SKM-1 treated with dmso at 0.1 percent for 144 hours (cell line): ENCODE data around the gene IQCF2.
"Not testable (repeated sequence)": the region's sequence is repeated elsewhere in the genome, so short reads cannot be mapped to it uniquely, and the experiment has no call there.

Experiments
- DNase-seq: peaks from one replicate; lab custom pipeline; 2025; ENCODE audit not compliant: unreplicated experiment; lab: John Stamatoyannopoulos, UW

The IQCF2 gene

DNA sequence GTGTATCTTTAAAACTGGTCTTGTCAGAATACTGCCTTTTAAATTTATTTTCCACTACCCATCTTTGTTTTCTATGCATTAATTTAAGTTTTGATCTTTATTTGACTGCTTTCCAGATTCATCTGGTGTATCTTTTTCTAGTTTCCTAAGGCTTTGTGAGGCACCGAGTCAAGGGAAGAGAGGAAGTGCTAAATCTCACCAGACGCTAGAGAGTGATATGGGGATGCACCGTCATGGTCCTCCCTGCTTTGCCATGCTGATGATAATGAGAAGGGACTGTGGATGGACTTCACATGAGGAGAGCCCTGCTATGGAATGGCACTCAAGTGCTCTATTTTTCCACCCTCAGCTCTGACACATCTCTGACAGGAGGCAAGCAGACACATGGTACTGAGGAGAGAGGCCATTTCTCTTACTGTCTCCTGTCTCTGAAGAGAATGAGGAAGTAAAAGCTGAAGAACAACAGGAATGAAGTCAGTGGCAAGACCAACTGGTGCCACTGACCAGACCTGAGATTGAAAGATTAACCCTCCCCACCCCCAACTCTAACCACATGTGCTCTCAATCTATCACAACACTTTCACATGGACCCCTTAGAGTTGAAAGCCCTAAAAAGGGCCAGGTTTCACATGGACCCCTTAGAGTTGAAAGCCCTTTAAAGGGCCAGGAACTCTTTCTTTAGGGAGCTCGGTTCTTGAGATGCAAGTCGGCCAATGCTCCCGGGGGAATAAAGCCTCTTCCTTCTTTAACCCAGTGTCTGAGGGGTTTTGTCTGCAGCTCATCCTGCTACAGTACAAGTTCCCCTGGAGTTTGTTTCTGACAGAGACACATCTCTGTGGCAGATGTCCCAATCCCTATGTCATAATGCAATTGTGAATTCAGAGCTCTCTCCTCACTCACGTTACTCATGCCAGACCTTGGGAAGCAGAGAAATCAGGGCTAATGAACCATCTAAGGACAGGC, at the start of gene IQCF2:
Gene IQCF2, plus strand, starts transcription at position 913 of the 963 bp plus-strand sequence. CDS start 52 bp downstream, outside the sequence.
- peak; percentile 22 for DNase-seq

DNA sequence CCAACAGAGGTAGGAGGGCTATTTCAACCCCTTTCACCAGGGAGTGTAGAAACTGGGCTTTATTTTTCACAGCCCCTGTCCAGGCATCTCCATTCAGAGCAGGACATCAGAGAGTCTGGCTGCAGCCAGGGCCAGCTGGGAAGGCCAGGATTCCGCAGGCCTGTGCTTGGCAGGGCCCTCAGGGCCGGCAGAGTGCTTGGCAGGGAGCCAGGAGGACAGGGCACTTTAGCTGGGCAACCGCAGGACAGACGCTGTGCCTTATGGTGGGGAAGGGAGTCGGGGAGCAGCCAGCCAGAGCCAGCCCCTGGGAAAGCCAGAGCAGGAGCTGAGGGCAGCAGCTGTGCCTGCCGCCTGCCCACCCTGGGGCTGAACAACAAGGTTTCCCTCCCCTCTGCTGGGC, 47.9 kb upstream of the IQCF2 start:
- DNase-seq: no peak

DNA sequence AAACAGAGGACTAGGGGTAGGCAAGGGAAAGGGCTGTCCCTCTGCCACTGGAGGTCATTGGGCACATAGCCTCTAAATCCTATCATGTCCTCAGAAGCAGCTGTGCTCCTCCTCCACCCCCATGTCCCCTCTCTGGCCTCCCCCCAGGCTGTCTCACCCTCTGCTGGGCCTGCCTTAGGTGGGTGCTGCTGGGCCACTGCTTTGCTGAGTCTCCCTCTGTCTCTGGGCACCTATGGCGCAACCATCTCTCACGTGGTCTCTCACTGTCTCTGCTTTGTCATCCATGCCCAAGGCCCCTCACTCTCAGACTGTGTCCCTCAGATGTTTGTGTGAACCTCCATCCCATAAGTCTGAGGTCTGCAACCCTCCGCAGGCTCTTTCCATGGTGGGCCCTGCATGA, 47.4 kb upstream of the IQCF2 start:
- no peak for DNase-seq

DNA sequence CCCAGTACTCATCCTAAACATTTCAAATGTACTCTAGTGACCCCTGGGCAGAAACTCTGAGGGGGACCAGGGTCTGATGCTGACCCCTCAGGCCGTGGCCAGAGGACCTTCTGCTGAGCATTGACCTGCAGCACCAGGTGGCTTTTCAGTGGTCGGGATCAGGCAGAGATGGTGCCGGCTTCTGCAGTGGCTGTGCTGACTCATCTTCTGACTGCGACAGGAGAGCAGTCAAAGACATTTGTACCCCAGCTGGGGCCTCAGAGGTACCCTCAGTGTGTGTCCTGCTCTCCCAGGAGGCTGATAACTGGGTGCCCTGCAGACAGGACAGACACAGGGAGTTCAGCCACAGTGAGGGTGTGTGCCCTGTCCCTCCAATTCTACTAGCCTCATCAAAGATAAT, 45.8 kb upstream of the IQCF2 start:
- DNase-seq: no peak

DNA sequence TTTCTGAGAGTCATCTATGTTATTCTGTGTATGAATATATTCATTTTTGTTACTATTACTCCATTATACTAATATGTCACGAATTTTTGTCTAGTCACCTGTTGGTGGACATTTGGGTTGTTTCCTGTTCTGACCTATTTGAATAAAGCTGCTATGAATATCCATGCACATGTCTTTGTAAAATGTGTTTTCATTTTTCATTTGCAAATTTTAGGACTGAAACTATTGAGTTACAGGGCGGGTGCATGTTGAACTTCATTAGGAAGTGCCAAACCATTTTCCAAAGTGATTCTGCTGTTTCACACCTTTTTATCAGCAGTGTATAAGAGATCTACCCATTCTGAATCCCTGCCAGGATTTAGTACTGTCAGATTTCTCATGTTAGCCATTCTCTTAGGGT, 44.7 kb upstream of the IQCF2 start:
- DNase-seq: no peak

DNA sequence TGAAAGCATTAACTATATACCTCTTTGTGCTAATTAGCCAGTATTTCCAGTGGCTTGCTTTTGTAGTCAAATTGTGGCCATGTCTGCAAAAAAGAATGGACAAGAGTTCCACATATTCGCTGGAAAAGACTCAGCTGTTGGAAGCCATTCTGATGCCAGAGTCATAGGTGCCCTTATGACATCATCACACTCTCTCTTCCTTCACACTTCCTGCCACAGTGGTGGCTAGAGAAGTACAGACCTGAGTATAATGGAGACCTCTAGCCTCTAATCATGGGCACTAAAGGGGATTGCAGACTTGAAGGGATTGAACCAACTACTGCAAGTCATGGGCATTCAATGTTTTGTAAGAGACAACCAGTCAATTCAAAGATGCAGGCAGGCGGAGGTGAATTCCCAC, 44.0 kb upstream of the IQCF2 start:
- no peak for DNase-seq

DNA sequence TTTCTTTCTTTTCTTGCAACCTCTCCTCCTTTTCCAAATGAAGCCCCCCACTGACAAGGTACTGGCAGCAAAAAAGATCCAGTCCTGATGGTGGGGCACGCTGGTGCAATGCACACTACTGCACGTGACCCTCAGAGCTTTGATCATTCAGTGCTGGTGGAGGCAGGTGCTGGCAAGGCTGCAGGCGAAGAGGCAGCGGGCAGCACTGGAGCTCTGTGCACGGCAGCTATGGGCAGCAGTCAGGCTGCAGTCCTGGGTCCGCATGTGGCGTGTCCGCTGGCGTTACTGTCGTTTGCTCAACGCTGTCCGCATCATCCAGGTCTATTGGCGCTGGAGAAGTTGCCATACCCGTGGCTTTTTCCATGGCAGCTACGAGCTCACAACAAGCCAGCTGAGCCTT, 42.3 kb upstream of the IQCF2 start:
- DNase-seq: no peak

DNA sequence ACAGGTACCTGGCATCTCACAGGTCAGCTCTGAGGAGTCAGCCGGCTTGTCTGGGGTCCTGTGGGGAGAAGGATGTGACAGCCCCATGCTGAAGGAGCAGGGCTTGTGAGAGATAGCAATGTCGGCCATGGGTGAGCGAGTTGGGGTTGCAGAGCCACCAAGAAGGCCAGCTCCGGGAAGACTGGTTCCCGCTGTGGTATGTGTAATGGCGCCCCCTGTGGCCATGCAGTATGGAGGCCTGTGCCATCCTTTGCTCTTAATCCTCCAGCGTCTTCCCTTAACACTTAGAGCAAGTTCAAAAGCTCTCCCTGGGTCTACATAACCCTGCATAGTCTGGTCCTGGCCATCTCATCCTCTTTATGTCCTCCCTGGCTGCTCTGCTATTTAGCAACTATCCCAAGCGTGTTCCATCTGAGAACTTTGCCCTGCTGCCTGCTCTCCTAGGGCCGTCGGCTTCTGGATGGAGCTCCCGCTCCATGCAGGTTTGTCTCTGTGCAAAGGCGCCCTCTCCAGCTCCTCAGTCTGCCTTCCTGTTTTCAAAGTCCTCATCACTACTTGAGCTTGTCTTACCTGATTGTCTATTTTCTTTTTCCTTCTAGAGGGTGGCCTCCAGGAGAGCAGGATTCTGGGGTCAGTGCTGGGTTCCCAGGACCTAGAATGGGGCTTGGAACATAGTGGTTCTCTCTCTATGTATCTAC, 41.6 kb upstream of the IQCF2 start:
- DNase-seq: no peak

DNA sequence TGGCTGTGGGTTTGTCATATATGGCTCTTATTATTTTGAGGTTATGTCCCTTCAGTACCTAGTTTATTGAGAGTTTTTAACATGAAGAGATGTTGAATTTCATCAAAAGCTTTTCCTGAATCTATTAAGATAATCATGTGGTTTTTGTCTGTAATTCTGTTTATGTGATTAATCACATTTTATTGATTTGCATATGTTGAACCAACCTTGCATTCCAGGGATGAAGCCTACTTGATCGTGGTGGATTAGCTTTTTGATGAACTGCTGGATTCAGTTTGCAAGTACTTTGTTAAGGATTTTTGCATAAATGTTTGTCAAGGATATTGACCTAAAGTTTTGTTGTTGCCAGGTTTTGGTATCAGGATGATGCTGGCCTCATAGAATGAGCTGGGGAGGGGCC, 33.1 kb upstream of the IQCF2 start:
- DNase-seq: no peak

DNA sequence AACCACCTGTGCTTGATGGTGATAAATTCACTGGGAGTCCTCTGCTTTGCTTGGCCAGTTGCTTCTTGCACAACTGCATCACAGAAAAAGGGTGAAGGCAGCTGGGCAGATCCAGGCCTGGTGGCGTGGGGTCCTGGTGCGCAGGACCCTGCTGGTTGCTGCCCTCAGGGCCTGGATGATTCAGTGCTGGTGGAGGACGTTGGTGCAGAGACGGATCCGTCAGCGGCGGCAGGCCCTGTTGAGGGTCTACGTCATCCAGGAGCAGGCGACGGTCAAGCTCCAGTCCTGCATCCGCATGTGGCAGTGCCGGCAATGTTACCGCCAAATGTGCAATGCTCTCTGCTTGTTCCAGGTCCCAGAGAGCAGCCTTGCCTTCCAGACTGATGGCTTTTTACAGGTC, 31.1 kb upstream of the IQCF2 start:
- no peak for DNase-seq

DNA sequence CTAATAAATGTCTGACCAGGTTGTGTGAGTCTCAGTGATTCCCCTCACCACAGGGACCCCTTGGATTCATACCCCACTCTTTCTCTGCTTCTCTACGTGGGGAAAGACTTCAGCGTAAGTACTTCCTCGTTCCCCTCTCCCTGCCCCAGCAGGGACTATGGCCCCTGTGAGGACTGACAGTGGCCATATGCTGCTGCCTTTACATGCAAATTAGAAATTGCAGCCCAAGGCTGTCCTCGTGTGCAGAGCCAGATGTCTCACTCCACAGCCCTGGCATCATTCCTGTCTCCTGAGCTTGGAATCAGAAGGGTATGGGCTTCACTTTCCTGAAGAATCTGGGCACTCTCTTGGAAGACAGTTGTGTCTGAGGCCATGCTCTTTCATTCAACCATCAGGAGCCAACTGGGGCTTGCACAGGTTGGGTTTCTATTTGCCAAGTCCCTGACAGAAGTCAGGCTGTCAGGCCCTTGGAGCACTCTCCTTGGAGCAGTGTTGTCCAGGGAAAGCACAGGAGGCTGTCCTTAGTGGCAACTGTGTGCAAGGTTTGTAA, 30.5 kb upstream of the IQCF2 start:
- no peak for DNase-seq

DNA sequence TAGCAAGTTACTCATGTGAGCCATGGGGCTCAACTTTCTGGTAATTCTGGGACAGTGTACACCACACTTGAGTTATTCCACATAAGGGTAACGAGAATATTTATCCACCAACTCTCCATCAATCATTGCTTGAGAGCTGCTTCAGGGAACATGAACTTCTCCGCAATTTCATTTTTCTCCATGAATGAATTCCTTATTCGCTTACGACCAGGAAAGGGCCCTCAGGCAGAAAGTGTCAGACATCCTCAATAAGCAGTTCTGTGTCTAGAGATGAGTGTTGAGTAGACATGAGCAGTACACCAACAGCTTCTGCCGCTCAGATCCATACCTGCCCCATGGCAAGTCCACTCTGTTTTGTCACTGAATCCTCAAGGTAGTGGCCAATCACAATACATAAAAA, 24.8 kb upstream of the IQCF2 start:
- DNase-seq: no peak

DNA sequence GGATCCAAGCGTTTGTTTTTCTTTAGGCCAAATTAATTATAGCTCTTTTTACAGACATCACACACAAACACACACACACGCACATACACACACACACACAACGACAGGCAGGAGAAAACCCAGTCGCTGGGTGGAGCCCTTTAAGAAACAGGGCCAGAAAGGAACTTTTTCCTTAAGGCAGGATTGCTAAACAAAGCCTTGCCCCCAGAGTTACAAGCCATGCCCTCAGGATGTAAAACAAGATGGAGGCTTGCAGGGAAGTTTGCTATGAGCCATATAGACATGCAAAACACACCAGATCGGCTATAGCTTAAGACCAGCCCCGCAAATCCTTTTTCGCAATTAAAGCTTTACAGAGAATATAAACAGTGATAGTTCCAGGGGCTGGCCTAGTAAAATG, 16.3 kb upstream of the IQCF2 start:
- DNase-seq: no peak

DNA sequence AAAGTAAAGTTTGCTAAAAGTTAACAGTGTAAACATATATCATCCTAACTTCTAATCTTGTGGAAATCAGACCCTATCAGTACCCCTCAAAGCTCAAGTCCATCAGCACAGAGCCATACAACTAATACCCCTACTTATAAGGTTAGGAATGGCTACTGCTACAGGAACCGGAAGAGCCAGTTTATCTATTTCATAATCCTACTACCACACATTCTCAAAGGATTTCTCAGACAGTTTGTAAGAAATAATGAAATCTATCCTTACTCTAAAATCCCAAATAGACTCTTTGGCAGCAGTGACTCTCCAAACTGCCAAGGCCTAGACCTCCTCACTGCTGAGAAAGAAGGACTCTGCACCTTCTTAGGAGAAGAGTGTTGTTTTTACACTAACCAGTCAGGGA, 6.0 kb upstream of the IQCF2 start:
- DNase-seq: not testable (repeated sequence)

DNA sequence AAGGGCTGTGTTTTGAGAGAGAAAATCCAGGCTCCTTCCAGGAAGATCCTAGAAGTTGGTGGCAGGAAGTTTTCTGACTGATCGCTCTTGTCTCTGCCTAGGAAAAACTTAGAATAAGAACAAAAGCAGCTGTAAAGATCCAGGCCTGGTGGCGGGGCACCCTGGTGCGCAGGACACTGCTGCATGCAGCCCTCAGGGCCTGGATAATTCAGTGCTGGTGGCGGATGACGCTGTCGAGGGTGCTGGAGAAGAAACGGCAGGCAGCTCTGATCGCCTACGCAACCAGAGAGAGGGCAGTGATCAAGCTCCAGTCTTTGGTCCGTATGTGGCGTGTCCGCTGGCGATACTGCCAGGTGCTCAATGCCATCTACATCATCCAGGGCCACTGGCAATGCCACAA, 1.5 kb downstream of the IQCF2 start:
- no peak for DNase-seq

DNA sequence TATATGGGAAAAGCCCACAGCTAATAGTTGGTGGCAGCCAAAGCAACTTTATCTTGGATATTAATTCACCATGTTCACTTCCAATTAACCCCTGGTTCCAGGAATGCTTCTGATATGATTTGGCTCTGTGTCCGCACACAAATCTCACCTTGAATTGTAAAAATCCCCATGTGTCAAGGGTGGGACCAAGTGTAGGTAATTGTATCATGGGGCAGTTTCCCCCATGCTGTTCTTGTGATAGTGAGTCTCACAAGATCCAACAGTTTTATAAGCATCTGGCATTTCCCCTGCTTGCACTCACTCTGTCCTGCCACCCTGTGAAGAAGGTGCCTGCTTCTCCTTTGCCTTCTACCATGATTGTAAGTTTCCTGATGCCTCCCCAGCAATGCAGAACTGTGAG, 7.5 kb downstream of the IQCF2 start:
- DNase-seq: not testable (repeated sequence)

DNA sequence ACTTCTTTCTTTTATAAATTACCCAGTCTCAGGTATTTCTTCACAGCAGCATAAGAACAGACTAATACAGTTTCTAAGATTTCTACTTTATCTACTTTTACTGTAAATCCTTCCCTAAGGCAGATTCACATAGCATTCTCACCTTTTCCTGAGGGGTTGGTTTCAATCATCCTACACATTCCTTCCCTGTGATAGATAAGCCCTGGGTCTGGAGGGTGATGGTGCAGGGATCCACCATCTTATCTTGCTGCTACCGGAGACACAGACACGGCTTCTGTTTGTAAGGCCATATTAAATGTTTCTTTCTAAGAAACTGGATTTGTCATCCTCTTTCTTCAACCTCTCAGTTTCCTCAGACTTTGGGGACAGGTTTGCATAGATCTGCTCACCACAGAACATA, 7.9 kb downstream of the IQCF2 start:
- DNase-seq: no peak

DNA sequence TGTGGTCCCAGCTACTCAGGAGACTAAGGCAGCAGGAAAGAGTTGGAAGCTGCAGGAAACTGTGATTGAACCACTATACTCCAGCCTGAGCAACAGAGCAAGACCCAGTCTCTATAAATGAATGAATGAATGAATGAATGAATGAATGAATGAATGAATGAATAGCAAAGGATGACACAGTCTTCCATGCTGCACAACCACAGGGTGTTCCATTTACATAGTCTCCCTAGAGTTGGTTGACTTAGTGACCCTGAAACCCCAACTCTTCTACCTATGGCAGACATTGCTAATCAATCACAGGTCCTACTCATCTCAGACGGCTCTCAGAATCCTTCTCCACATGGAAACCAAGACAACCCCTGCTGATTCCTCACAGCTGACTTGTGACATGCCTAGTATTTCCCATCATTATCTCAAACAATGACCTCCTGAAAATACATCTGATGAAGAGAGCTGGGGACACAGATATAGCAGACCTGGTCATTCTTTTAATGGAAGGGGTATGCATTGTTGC, 11.9 kb downstream of the IQCF2 start:
- no peak for DNase-seq

DNA sequence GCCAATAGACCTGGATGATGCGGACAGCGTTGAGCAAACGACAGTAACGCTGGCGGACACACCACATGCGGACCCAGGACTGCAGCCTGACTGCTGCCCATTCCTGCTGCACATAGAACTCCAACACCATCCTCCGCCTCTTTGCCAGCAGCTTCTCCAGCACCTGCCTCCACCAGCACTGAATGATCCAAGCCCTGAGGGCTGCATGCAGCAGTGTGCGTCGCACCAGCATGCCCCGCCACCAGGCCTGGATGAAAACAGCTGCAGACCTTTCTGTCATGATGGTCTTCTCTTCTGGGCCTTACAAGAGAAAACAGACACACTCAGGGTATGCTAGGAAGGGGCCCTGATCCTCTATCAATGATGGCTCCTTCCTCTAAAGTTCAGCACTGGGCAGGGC, 12.5 kb downstream of the IQCF2 start:
- DNase-seq: no peak

DNA sequence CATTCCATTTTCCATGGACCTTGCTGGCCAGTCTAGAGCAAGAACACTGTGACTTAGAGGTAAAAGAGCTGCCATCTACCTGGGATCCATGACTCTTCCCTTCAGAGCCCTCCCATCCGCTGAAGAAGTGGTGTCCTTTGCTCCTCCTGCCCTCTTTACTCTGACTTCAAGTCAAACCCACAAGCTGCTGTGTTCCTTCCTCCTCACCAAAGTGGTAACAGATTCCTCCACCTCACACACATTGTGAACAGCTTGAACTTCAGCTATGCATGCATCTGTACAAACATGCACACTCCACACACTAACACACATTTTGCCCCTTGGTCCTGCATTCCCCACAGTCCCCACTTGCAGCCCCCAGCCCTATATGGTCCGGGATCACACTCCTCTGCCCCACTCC, 13.0 kb downstream of the IQCF2 start:
- no peak for DNase-seq

DNA sequence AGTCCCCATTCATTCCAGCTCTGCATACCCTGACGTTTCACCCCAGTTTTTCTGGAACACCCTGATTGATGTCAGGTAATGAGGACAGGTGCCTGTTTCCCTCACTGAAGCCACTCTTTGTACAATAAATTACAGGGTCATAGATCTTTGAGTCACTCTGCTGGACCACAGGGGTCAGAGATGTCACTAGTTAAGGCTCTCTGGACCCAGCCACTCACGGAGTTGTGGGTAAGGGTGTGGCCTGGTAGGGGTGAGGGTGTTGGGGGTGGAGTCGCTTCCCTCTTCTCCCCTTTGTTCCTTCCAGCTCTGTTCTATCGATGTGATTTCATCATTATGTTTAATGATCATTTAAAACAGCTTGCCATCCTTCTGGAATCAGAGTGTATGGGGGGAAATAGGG, 13.5 kb downstream of the IQCF2 start:
- no peak for DNase-seq

DNA sequence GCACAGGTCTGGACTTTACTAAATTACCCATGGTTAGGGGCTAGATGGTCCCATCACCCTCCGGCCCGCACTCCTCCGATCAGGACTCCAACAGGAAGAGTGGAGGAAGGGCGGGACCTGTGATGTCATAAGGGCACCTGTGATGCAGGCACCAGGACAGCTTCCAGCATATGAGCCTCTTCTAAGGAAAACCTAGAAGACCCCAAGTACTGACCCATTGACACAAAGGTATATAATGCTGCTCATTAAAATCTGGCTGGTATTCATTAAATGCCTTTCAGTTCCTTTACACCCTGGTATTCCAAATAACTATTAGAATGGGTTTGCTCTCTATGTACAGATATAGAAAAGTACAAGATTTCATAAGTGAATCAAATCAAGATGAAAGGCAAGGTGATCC, 14.1 kb downstream of the IQCF2 start, which contains the start of gene IQCF5:
Gene IQCF5, minus strand, starts transcription at position 101 of the 400 bp plus-strand sequence. Its CDS starts 70 bp downstream, at position 31.
- DNase-seq: no peak
